Measurements from ENCODE around the gene AAR2.

The AAR2 gene, protein sequence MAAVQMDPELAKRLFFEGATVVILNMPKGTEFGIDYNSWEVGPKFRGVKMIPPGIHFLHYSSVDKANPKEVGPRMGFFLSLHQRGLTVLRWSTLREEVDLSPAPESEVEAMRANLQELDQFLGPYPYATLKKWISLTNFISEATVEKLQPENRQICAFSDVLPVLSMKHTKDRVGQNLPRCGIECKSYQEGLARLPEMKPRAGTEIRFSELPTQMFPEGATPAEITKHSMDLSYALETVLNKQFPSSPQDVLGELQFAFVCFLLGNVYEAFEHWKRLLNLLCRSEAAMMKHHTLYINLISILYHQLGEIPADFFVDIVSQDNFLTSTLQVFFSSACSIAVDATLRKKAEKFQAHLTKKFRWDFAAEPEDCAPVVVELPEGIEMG

DNA sequence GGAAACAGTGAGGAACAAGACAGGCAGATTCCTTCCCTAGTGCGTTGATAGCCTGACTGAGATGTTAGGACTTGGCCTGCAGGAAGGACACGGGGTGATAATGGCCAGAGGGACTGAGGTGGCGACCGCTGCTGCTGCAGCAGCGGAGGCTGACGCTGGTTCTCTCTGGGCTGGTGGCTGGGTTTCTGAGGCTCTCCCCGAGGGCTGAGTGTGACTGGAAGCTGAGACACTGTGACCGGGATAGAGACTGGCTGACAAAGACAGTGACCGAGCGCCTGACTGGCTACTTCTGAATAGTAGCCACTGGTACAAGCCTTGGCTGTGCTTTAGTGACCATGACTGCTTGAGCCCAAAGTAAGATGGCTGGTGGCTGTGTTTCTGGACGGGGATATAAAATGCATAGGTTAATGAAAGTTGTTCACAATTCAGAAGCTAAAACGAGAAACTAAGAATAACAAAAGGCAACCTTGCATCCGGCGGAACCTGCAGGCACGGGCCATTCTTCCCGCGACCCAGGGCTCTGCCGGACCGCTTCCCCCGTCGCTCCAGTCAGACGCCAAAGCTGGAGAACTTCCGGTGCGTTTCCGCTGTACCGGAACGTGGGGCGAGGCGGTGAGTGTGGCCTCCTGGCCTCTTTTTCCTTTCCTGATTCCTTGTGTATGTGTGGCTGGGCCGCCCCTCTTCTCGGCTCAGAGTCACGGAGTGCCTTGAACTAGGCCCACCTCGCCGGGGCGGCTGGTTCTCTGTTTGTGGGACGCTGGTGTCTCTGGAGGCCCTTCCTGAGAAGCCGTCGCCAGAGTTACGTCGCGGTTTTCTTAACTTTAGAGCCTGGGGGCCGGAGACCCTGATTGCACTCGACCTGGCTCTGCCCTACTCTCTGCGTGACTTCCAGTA, at the start of gene AAR2:
TSS of gene AAR2 (plus strand) at position 587 of the 894 bp plus-strand sequence. CDS start 3,391 bp downstream, outside the sequence.
- DNase-seq = peak; percentile 60 to 82

DNA sequence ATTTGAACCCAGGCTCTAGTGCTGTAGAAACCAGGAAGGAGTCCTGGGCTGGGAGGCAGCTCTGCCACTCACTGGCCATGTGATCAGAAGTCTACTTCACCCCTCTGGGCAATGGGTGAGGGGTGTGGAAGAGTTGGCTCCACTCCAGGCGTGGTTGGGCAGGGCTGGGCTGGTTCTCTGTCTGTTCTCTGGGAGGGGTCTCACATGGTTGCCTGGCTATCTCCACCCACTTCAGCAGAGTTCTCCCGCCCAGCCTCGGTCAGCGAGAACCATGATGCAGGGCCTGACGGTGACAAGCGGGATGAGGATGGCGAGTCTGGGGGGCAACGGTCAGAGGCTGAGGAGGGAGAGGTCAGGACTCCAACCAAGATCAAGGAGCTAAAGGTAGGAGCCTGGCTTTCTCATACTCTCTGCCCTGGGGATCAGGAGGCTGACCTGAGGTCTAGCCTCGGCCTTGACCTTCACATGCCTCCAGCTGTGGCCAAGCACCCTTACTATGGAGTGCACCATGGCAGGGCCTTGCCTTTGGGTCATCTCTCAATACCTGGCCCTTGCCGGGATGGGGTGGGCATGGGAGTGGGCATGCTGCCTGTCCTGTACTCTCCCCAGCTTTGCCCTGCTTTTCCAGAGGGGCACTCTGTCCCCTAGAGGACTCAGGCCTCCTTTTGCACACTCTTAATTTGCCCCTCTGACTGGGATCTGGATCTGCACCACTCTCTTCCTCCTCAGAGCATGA, 42.1 kb upstream of the AAR2 start:
- no peak for DNase-seq

DNA sequence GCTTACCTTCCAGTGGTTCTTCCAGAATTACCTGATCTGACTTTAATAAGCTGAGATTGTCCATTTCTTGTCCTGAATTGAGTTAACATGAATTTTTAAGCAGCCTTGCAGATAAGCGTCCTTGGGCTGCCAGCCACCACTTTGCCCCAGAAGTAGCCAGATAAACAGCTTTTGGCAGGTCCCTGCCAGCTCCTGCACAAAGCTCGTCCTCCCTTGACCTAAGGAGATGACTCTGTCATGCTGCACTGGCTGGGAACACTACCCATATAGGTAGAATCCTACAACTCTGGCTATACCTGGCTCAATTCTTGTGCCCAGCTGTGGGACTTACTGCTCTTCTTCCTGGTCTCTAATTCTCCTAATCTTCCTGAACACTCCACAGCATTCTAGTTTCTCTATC, 39.6 kb upstream of the AAR2 start:
- DNase-seq = no peak

DNA sequence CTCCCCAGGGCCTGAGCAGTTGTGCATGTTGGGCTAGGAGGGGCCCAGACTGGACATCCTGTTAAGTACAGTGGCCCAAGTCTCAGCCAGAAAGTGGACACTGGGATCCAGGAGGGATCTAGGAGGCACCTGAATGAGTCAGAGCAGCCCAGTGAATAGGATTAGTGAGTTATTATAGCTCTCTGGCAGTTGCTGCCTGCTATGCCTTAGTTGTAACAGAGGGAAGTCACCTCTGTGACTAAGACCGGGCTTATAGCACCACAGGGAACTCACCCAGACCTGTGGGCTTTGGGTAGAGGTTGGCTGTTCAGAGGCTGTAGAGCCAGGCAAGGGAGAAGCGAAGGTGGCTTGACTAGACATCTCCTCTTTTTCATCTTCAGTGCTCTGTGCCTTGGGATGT, 39.0 kb upstream of the AAR2 start:
- DNase-seq = no peak

DNA sequence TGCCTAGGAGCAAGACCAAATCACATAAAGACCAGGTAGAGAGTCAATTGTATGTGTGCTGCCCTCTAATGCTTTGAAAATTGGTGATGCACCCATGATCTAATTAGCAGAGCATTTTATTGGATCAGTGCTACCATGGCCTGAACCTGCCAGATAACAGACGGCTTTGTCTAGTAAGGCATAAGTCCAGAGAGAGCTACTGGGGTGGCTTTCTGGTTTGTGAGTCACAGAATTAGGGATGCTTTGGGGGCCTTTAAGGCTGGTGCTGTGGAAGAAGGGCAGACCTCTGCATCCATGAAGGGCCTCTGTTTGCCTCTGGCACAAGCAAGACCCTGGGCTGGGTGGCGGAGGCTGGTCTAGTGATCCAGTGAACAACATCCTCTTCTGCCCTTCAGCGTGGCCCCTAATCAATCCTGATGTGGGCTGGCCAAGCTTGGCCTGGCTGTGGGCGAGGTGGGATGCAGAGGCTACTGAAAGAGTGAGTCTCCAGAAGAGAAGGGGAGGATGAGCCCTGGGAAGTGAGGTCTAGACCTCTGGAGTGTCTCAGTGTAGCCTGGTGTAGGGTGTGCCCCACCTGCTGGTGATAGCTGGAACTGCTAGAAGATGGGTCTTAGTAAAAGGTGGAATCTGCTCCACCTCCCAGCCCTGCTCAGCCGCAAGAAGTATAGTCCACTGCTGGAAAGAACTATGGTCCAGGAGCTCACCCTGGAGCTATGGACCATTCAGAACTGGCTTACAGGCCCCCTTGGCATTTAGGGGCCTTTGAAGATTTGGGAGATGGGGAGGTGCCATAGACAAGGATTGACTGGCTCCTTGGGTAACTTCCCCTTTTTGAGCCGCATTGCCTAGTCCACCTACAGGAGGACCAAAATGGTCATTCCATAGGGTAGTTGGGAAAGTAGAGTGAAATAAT, 36.7 kb upstream of the AAR2 start:
- peak; percentile 58 to 91 for DNase-seq

DNA sequence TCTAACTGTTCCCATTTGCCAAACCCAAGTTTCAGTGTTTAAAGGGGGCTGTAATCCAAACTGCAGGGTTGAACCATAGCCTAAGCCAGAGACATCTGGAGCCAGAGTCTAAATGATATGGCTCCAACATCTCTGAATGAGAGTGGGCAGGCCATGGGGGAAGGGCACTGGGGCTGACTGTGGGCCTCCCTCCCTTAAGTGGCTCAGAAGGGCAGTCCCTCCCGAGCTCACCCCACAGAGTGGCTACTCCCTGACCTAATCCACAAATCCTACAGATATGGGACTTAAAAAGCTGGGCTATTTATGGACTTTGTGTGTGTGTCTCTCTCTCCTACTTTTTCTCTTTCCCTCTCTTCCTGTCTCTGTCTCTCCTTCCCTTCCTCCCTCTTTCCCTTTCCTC, 35.8 kb upstream of the AAR2 start:
- no peak for DNase-seq

DNA sequence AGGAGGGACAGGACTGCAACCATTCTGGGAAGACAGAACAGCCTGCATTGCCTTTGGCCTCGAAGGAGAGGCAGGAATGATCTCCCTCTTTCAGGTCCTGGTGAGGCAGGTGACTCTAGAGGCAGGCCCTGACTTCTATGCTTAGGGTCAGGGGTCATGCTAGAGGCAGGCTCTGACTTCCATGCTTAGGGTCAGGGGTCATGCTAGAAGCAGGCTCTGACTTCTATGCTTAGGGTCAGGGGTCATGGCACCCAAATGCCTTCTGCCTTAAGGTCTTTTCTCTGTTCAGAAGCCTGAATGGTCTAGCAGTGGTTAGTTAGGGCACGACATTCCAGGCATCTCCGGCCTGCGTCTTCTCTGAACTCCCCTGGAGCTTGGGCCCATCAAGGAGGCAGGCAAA, 35.1 kb upstream of the AAR2 start:
- no peak for DNase-seq

DNA sequence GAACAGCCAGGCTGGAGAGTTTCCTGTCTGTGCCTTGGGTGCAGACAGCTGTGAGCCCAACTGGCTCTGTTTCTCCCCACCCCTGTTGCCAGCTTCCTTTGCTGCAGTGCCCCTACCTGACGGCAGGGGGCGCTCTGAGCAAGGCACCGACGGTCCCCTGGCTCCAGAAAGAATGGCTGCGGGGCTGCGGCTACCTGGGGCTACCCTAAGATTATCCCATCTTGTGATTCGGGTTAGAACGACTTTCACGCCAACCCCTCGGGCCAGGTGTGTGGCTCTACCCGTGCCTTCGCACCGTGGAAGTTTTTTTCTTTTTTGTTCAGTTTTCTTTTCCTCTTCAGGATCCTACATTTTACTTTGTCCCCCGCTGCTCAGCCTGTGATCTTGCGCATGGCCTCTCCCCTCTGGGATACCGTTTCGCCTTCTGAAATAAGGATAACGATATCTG, 33.4 kb upstream of the AAR2 start:
- DNase-seq = peak; percentile 19 to 76

DNA sequence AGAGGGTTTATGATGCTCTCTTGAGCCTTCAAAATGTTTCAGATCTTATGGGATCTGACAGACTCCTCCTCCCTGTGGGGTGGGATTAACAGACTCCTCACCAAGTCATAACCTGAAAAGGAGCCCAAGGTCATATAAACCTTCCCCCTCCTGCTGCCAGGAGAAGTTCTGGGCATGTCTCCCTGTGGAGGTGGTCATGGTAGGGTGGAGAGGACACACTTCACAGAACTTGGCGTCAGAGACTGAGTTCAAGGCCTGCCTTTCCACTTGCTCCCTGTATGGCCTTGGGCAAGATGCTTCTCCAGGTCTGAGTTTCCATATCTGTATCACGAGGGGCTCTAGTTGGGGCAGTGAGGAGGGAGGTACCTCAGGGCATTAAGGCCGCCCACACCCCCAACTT, 32.4 kb upstream of the AAR2 start:
- DNase-seq = no peak

DNA sequence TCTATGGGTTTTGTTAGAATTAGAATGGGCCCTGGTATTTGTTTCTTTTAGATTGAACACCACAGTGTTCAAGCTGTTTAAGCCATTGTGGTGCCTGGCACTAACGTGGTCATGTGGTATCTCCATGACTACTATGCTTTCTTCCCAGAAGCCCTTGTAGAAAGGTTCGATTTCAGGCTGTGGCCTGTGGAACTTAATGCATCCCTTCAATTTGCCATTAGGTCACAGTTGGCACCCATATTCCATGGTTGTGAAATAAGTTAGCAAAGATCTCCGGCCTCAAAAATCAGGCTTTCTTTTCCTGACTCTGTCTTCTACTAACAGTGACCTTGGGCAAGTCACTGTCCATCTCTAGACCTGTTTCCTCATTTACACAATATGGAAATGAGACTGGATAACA, 31.3 kb upstream of the AAR2 start:
- no peak for DNase-seq

DNA sequence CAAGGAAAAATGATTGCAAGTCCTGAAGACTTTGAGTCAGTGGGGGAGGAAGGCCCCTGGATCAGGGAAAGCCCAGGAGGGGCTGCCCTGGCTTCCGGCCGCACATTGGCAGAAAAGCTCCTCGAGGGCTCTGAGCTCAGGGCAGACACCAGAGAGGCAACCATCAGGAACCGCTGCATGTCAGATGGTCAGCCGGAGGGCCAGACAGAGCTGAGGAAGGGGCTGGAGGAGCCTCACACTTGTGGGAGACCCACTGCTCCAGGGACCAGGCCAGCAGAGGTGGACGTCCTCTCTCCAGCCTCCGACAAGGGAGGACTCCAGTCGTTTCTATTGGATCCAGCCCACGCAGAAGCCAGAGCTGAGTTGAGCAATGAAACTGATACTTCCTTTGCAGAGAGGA, 30.2 kb upstream of the AAR2 start:
- no peak for DNase-seq

DNA sequence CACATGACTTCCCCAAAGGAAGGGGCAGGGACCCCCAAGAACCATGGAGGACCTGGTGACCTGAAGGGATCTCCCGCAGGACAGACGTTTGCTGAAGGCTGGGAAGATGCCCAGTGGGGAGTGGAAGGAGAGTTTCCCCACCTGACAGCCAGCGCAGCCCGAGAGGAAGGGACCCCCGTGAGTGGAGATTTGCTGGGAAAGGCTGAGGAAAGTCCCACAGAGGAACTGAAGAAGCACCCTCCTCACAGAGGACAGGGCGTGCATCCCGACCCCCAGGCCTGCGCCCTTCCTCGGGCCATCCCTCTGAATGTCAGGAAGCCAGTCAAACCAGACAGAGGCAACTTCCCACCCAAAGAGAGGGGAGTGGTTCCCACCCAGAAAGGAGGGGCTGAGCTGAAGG, 29.6 kb upstream of the AAR2 start:
- DNase-seq = no peak

DNA sequence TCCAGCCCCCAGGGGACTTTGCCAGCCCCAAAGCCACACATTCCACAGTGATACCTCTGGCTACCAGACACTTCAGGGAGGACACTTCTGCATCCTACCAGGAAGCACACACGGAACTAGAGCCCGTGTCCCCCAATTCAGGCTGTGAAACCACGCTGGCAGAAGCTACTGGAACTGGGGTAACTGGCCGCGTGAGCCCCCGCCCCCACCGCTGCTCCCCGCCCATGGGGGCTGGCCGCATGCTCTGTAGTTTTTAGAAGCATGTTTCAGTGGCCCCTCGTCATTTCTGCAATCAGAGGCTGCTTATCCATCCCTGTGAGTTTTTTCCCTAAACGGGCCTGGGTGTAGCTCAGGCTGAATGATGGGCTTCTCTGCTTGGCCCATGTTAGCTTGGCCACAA, 28.7 kb upstream of the AAR2 start:
- DNase-seq = no peak

DNA sequence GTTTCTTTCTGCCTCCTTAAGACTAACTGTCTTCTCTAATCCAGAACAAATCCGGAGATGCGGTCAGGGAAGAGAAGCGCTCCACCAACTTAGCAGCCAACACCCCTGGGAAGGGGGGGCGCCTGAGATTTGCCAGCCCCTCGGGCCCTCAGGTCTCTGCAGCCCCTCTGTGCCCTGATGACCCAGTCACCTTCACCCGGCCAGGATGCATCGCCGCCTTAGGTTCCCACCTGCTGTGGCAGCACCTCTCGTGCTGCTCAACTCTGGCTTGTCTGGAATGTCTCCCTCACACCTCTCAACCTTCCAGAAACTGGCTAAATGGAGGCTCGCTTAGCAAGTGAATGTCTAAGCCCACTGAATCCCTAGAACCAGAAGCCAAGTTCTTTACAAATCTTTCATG, 28.0 kb upstream of the AAR2 start:
- DNase-seq = no peak

DNA sequence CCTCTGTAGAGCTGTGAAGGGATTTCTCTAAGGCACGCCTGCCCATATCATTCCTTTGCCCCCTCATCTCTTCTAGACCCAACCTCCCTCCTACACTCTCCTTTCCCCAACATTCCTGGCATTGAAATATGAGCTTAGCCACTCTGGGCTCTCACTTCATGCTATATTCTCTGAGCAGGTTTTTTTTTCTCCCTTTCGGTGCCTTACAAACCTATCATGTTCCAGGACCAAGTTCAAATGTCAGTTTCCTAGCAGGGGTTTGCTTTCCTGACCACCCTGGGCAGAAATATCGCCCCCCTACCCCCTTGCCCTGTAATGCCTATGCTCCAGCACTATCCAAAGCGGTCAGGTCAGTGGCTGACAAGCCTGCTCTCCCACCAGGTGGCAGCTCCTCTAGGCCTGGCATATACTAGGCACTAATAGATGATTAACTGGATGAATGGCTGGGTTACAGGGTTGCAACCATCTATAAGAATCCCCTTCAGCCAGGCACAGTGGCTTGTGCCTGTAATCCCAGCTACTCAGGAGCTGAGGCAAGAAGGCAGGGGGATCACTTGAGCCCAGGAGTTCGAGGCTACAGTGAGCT, 25.7 kb upstream of the AAR2 start:
- DNase-seq = no peak

DNA sequence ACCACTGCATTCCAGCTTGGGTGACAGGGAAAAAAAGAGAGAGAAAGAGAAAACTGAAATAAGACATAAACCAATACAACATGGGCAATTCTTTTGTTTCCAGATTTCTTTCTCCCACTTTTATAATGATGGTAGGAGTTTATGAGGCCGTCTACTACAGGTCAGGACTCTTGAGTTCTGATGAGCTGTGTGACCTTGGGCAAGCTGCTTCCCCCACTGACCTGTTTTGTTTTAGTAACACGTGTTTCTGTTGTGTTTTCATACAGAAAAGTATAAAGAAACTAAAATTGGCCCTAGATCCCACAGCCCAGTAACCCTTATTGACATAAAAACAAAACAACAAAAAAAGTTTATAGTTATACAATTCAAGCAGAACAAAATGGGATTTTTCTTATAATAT, 22.9 kb upstream of the AAR2 start:
- DNase-seq = no peak

DNA sequence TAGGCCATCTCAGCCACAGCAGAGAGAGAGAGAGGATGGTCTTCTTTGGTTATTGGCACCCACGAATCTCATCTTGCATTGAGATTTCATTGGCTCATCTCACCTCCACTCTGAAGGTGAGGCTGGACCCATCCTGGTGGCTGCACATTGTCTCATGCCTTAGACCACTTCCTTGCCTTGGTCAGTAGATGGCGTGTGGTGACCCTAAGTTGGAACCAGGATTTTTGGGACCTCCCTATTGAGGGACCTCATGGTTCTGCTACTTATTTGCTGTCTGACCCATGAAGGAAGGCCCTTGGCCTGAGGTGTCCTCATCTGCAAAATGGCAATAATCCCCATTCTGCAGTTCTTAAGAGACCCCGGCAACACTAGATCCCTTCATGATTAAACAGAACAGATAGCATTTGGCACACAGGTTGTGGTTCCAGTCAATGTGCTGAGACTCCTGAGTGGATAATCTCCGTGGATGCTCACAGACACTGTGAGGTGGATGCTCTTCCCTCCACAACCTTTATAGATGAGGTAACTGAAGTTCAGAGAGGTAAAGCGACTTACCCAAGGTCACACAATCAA, 21.5 kb upstream of the AAR2 start:
- DNase-seq = no peak

DNA sequence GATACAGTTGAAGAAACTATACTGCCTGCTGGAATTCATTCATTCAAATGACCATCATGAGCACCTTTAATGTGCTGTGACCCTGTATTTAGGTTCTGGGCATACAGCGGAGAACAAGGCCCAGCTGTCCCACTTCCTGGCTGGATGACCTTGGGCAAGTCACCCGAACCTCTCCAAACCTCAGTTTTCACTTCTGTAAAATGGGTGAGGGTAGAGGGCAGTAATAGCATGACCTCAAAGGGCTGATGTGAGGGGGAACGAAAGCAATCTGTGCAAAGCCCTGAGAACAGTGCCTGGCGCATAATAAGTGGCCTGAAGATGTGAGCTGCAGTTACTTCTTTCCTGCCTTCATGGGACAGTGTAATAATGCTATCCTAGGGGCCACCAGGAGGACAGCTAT, 20.5 kb upstream of the AAR2 start:
- no peak for DNase-seq

DNA sequence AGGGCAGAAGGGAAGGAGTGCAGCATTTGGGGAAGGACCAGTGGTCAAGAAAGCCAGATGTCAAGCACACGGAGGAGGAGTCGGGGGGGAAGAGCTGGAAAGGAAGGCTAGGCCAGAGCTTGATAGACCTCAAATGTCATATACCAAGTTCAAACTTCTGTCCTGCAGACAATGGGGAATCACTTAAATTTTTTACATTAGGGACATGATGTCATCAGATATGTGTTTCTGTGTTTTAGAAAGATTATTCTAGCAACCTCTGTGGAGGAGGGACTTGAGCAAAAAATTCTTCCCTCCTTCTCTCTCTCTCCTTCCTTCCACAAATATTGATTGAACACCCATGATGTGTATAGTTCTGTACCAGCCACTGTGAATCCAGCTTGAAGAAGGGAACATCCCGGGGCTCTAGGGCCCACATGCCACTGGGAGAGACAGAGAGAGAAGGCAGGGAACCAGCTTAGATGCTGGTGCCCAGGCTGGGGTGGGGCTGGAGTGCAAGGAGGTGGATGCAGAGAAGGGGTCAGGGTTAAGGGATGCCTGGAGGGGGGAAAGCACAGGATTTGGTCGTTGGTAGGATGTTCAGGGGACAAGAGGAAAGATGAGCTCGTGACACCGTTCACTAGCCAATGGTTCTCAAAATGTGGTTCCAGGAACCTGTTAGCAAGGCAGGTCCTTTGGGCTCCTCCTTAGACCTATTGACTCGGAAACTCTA, 19.8 kb upstream of the AAR2 start:
- DNase-seq = no peak

DNA sequence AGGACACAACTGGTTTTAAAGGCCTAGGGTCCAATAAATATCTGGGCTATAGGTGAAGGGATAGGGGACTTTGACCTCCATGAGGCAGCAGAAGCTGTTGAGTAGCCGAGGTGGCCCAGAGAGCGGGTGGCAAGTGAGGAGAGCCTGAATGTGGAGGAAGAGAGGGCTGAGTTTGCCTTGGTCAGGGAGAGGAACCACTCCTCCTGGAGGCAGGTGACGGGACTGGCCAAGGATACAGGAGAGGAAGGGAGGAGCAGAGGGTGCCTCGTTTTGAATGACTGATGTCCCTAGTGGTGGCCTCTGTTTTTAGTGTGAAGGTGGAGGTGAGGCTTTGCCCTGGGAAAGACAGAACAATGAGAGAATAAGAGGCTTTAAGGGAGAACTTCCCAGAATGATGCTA, 19.1 kb upstream of the AAR2 start:
- no peak for DNase-seq
